Fibroblast of mammary gland (primary cell): Measurements from ENCODE around the gene FRMD4B.

ENCODE experiments used
- DNase-seq: peaks from one replicate; pipeline ENCODE4 v3.0.0-alpha.2; 2010; ENCODE audit warnings: low read depth
- H3K4me3 ChIP-seq: 2 replicates; pipeline ENCODE4 v1.5.1; 2011; ENCODE audit warnings: low read depth, mild to moderate bottlenecking, low read length, moderate library complexity; ENCODE audit not compliant: control insufficient read depth
- TF ChIP-seq, protein P1 (sequence below): conservative IDR thresholded peaks from 2 replicates; pipeline ENCODE4 v1.5.1; 2011; ENCODE audit warnings: low read depth, low read length, inconsistent platforms; ENCODE audit not compliant: control insufficient read depth, insufficient read depth

FRMD4B gene

DNA sequence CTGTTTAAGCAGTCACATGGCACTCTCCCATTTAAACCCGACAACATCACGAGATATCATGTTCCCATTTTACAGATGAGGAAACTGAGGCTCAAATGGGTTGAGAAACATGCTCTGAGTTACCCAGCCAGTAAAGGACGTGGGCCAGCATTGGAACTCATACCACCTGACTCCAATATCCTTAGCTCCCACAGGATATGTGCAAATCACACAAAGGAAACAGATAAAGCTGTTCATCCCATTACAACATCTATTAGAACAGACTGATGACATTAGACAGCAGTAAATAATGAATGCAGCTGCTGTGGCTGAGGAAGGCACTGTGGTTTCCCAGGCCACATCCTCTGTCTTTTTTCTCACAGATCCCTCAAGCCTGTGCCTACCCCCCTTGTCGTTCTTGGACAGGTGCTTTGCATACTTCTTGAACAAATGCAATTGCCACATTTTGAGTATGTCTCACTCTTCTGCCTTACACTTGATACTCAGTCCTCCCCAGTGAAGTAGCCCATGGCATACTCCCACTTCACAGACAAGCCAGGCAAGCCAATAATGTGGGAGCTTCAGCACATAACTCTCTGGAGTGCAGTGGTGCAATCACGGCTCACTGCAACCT lies 17.7 kb downstream of the FRMD4B start:
- DNase-seq = peak; percentile 34
- H3K4me3 ChIP-seq = no peak overlapping the region
- TF ChIP-seq, protein P1, sequence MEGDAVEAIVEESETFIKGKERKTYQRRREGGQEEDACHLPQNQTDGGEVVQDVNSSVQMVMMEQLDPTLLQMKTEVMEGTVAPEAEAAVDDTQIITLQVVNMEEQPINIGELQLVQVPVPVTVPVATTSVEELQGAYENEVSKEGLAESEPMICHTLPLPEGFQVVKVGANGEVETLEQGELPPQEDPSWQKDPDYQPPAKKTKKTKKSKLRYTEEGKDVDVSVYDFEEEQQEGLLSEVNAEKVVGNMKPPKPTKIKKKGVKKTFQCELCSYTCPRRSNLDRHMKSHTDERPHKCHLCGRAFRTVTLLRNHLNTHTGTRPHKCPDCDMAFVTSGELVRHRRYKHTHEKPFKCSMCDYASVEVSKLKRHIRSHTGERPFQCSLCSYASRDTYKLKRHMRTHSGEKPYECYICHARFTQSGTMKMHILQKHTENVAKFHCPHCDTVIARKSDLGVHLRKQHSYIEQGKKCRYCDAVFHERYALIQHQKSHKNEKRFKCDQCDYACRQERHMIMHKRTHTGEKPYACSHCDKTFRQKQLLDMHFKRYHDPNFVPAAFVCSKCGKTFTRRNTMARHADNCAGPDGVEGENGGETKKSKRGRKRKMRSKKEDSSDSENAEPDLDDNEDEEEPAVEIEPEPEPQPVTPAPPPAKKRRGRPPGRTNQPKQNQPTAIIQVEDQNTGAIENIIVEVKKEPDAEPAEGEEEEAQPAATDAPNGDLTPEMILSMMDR = no peak

DNA sequence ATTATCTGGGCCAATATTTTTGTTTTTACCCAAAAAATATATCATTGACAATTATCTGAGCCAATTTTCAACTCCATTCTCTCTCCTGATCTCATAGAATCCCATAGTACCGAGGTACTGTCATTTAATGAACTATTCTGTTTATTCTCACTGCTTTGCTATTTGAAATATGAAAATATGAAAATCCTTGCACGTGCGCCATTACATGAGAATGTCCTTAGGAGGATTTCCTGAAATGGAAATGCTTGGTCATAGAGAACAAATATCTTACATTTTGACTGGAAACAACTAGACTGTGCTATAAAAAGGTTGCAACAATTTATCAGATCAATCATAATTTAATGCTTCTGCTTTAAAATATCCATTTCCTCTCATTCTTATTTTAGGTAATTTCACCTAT lies 18.3 kb downstream of the FRMD4B start:
- H3K4me3 ChIP-seq = no peak overlapping the region
- no peak for DNase-seq
- TF ChIP-seq, protein P1 = no peak

DNA sequence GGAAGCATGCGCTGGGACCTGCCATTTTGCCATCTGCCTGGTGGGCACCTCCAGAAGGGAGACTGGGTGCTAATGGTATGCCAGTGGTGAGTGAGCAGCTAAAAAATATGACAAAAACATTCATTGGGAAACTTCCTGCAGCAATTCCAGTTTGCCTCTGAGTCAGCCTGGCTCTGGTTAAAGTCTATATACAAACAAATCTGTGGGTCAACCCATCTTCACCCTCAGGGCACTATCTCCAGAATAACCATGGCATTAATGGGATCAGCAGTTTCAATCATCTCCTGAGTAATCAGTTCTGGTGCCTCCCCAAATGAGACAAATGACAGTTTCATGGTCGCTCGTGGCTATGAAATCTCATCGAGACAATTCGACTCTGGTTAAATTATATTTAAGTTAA lies 21.5 kb downstream of the FRMD4B start:
- TF ChIP-seq, protein P1 = no peak
- H3K4me3 ChIP-seq = no peak overlapping the region
- peak; percentile 35 for DNase-seq

DNA sequence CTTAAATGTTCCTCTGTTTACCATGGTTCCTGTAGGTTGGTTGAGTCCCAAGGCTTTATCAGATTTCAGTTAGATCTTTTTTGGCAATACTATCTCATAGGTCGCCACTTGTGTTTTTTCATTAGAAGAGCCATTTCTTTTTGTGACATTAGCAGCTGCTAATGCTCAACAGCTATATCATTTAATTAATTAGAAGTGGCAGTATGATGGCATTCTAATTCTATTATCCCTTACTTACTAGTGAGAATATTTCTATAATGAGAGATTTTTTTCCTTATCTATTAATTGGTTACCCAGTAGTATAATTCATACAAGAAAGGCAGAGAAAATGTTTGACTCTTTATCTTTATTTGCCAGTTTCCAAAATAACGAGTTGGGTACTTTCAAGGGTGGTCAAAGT lies 25.2 kb downstream of the FRMD4B start:
- H3K4me3 ChIP-seq = no peak overlapping the region
- TF ChIP-seq, protein P1 = no peak

DNA sequence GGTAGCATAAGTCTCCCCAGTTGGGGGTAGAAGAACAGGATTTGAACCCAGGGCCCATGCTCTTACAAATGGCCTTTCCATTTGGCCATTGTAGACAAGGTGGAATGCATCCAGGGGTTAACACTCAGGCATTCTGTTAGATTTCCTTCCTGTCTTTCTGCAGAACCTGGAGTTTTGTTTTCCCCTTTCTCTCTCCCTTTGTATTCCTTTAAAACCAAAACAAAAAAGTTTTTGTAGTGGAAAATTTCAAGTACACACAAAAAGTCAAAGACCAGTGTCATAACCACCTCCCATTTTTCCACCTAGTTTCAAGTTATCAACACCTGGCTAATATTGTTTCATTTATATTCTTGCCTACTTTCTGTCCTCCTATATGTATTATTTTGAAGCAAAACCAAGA lies 26.0 kb downstream of the FRMD4B start:
- DNase-seq = no peak
- no peak overlapping the region for H3K4me3 ChIP-seq
- TF ChIP-seq, protein P1 = no peak

More for the DNA sequence above, 25.2 kb downstream of the FRMD4B start:
- DNase-seq = no peak

DNA sequence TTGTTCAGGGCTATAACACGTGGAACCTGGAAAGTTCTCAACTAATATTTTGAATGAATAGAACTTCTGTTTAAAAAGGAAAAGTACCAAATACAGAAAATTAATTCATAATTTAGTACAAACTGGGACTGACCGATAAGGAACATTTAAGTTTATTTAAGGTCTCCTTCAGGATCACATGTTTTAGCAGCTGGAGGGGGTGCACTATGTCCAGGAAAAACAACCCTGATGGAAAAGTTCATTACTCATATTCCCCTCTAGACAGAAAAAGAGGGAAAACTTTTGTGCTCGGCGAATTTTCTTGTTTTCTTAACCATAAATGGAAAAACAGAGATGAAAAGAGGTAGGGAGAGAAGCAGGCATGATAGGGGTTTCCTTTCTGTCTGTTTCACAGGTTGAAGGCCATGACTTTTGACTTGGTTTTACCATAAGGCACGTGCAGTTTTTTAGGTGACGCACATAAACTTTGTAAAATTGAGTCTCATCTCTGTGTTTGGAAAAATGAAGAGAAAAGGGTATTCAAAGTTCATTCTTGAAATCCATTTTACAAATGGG lies 26.5 kb downstream of the FRMD4B start:
- TF ChIP-seq, protein P1 = no peak
- H3K4me3 ChIP-seq = no peak overlapping the region
- DNase-seq = no peak
